NCI-H748 treated with DMSO at 0.1 percent for 48 hours (cell line): ENCODE measurements around the gene HAUS6.
A peak's percentile ranks its signal among the peaks of the same experiment; 100 is the strongest.
"Not testable (repeated sequence)": the region's sequence is repeated elsewhere in the genome, so short reads cannot be mapped to it uniquely, and the experiment has no call there.

ENCODE experiments used
- DNase-seq: peaks from one replicate; lab custom pipeline; 2025; lab: John Stamatoyannopoulos, UW

Gene HAUS6

GRCh38 chr9:19102631-19103345 lies at the start of gene HAUS6:
Gene HAUS6 (minus strand): TSS chr9:19102904. CDS start chr9:19102651, 253 bp downstream.
- DNase-seq = peak; percentile 94

- DNase-seq = not testable (repeated sequence)
Measured at GRCh38 chr9:19152160-19152498, 49.4 kb upstream of the HAUS6 start.

- no peak for DNase-seq
Measured at GRCh38 chr9:19151425-19152159, 48.9 kb upstream of the HAUS6 start.

- no peak for DNase-seq
Measured at GRCh38 chr9:19149230-19149629, 46.5 kb upstream of the HAUS6 start.

- no peak for DNase-seq
Measured at GRCh38 chr9:19148187-19148586, 45.5 kb upstream of the HAUS6 start.

GRCh38 chr9:19146441-19147024 lies 43.8 kb upstream of the HAUS6 start:
- no peak for DNase-seq

- DNase-seq = no peak
Measured at GRCh38 chr9:19145881-19146280, 43.2 kb upstream of the HAUS6 start.

GRCh38 chr9:19140259-19140658 lies 37.6 kb upstream of the HAUS6 start:
- no peak for DNase-seq

GRCh38 chr9:19138084-19138483 lies 35.4 kb upstream of the HAUS6 start:
- DNase-seq = no peak

GRCh38 chr9:19137282-19137681 lies 34.6 kb upstream of the HAUS6 start:
- no peak for DNase-seq

- DNase-seq = no peak
Measured at GRCh38 chr9:19136129-19136528, 33.4 kb upstream of the HAUS6 start.

GRCh38 chr9:19133549-19134345 lies 31.0 kb upstream of the HAUS6 start:
- DNase-seq = no peak

- DNase-seq = no peak
Measured at GRCh38 chr9:19130436-19130835, 27.7 kb upstream of the HAUS6 start.

- no peak for DNase-seq
Measured at GRCh38 chr9:19127871-19128500, 25.3 kb upstream of the HAUS6 start.

GRCh38 chr9:19124430-19124793 lies 21.7 kb upstream of the HAUS6 start:
- no peak for DNase-seq

- no peak for DNase-seq
Measured at GRCh38 chr9:19122490-19123042, 19.9 kb upstream of the HAUS6 start.

- no peak for DNase-seq
Measured at GRCh38 chr9:19120877-19121276, 18.2 kb upstream of the HAUS6 start.

GRCh38 chr9:19119801-19120440 lies 17.2 kb upstream of the HAUS6 start:
- no peak for DNase-seq

GRCh38 chr9:19119246-19119645 lies 16.5 kb upstream of the HAUS6 start:
- no peak for DNase-seq

- DNase-seq = no peak
Measured at GRCh38 chr9:19117039-19117716, 14.5 kb upstream of the HAUS6 start.
